ENCODE data around the gene MRPL14. TPM values are rescaled to one million over a fixed set of nuclear protein-coding genes. Genes with fewer than 3 reads are reported as not detected.
A peak's percentile ranks its signal among the peaks of the same experiment; 100 is the strongest.

MRPL14 gene
- total and polyA plus RNA-seq, 9 of the 15 experiments (the other 6 are each of a cell fraction or from before 2014, with no cell fraction given), result 126 to 424 (median 165) TPM

DNA sequence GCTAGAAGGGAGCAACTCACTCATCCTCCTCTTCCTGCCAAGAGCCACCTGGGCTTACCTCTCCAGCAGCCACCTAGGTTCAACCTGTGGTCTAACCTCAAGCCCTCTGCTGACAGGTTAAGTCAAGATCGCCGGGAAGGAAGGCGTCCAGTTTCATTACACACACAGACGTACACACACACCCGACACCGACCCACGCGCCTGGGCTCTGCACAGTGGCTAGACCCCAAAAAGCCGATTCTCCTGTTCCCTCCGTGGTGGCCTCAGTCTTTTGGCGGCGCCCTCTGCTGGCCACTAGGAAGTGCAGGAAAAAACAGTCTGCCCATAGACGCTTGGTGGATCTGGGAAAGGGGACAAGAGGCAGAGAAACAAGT lies 52.8 kb downstream of the MRPL14 start (continued):
- TF ChIP-seq SP1 (CRISPR knock-in tag; IDR thresholded peaks at IDR 0.05) (peak; percentile 62), ZNF12 (CRISPR knock-in tag; IDR thresholded peaks at IDR 0.05) (0 out of 2 replicates have a peak, but pooled peaks have one; percentile 20), ZNF551 (CRISPR knock-in tag; IDR thresholded peaks at IDR 0.05) (no peak), SNRNP70 (optimal IDR thresholded peaks at IDR 0.05; ENCODE audit: low read depth, low read length) (no peak), ZFP1 (CRISPR knock-in tag; IDR thresholded peaks at IDR 0.05) (0 out of 2 replicates have a peak, but pooled peaks have one; percentile 10), SMARCC2 (IDR thresholded peaks at IDR 0.05; ENCODE audit: low read depth) (no peak), SMAD1 (IDR thresholded peaks at IDR 0.05; ENCODE audit: low read depth, low read length, partially characterized antibody) (peak; percentile 34), ZBTB1 (CRISPR knock-in tag; IDR thresholded peaks at IDR 0.05; ENCODE audit: borderline replicate concordance, low read depth) (no peak), SMAD3 (CRISPR knock-in tag; conservative IDR thresholded peaks at IDR 0.05) (no peak), ZNF668 (CRISPR knock-in tag; IDR thresholded peaks at IDR 0.05) (peak; percentile 92), CREBBP (IDR thresholded peaks at IDR 0.05; ENCODE audit: low read depth, low read length) (no peak), RUNX1 (IDR thresholded peaks at IDR 0.05; ENCODE audit: low read depth) (no peak), HCFC1 (IDR thresholded peaks at IDR 0.05; ENCODE audit: low read depth, low read length) (0 out of 2 replicates have a peak, but pooled peaks have one; percentile 17), NCOR1 (IDR thresholded peaks at IDR 0.05) (no peak), MXI1 (IDR thresholded peaks at IDR 0.05; ENCODE audit: low read depth, low read length) (0 out of 2 replicates have a peak, but pooled peaks have one; percentile 35), BRD9 (IDR thresholded peaks at IDR 0.05; ENCODE audit: low read depth, partially characterized antibody) (peak; percentile 99), TEAD4 (IDR thresholded peaks at IDR 0.05; ENCODE audit: low read length) (peak; percentile 13), TEAD4 (CRISPR knock-in tag; IDR thresholded peaks at IDR 0.05; ENCODE audit: borderline replicate concordance) (no peak), MAFG (tag; conservative IDR thresholded peaks at IDR 0.05) (no peak), POLR2G (IDR thresholded peaks at IDR 0.05; ENCODE audit: low read depth, low read length) (peak; percentile 62), KAT8 (IDR thresholded peaks at IDR 0.05; ENCODE audit: low read depth) (no peak), STAG1 (CRISPR knock-in tag; IDR thresholded peaks at IDR 0.05; ENCODE audit: borderline replicate concordance) (peak; percentile 82; the same call in 1 of the 2 replicates), POLR2B (IDR thresholded peaks at IDR 0.05; ENCODE audit: low read depth, partially characterized antibody) (no peak), TCF3 (CRISPR knock-in tag; IDR thresholded peaks at IDR 0.05) (no peak)
- TF ChIP-seq, protein P1, sequence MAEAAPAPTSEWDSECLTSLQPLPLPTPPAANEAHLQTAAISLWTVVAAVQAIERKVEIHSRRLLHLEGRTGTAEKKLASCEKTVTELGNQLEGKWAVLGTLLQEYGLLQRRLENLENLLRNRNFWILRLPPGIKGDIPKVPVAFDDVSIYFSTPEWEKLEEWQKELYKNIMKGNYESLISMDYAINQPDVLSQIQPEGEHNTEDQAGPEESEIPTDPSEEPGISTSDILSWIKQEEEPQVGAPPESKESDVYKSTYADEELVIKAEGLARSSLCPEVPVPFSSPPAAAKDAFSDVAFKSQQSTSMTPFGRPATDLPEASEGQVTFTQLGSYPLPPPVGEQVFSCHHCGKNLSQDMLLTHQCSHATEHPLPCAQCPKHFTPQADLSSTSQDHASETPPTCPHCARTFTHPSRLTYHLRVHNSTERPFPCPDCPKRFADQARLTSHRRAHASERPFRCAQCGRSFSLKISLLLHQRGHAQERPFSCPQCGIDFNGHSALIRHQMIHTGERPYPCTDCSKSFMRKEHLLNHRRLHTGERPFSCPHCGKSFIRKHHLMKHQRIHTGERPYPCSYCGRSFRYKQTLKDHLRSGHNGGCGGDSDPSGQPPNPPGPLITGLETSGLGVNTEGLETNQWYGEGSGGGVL (CRISPR knock-in tag; IDR thresholded peaks at IDR 0.05), result no peak
- TF ChIP-seq, protein P2, sequence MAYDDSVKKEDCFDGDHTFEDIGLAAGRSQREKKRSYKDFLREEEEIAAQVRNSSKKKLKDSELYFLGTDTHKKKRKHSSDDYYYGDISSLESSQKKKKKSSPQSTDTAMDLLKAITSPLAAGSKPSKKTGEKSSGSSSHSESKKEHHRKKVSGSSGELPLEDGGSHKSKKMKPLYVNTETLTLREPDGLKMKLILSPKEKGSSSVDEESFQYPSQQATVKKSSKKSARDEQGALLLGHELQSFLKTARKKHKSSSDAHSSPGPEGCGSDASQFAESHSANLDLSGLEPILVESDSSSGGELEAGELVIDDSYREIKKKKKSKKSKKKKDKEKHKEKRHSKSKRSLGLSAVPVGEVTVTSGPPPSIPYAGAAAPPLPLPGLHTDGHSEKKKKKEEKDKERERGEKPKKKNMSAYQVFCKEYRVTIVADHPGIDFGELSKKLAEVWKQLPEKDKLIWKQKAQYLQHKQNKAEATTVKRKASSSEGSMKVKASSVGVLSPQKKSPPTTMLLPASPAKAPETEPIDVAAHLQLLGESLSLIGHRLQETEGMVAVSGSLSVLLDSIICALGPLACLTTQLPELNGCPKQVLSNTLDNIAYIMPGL (CRISPR knock-in tag; IDR thresholded peaks at IDR 0.05), result no peak

Data from K562 (cell line).